ENCODE results near the gene TCHP.
"Not testable (repeated sequence)": the region's sequence is repeated elsewhere in the genome, so short reads cannot be mapped to it uniquely, and the experiment has no call there.

Gene TCHP

GRCh38 chr12:109879351-109880042 lies 20.6 kb upstream of the TCHP start:
- no peak for DNase-seq (ENCODE audit: low spot score)

- DNase-seq (ENCODE audit: low spot score): peak; percentile 90
Measured at GRCh38 chr12:109880043-109880931, 19.8 kb upstream of the TCHP start, which contains the start of gene GLTP. TSS of gene GLTP (minus strand) at chr12:109880541. CDS start at chr12:109880374, 167 bp downstream.

GRCh38 chr12:109880938-109881337 lies 19.1 kb upstream of the TCHP start:
- DNase-seq (ENCODE audit: low spot score): no peak

GRCh38 chr12:109881752-109882151 lies 18.3 kb upstream of the TCHP start:
- DNase-seq (ENCODE audit: low spot score): no peak

- no peak for DNase-seq (ENCODE audit: low spot score)
Measured at GRCh38 chr12:109883461-109883860, 16.6 kb upstream of the TCHP start.

GRCh38 chr12:109885616-109886015 lies 14.5 kb upstream of the TCHP start:
- no peak for DNase-seq (ENCODE audit: low spot score)

- DNase-seq (ENCODE audit: low spot score): no peak
Measured at GRCh38 chr12:109888179-109889020, 11.7 kb upstream of the TCHP start.

GRCh38 chr12:109890620-109891170 lies 9.4 kb upstream of the TCHP start:
- no peak for DNase-seq (ENCODE audit: low spot score)

GRCh38 chr12:109891731-109892130 lies 8.3 kb upstream of the TCHP start:
- DNase-seq (ENCODE audit: low spot score): not testable (repeated sequence)

GRCh38 chr12:109892165-109892715 lies 7.8 kb upstream of the TCHP start:
- no peak for DNase-seq (ENCODE audit: low spot score)

GRCh38 chr12:109892748-109893147 lies 7.3 kb upstream of the TCHP start:
- DNase-seq (ENCODE audit: low spot score): no peak

GRCh38 chr12:109893261-109893995 lies 6.6 kb upstream of the TCHP start:
- no peak for DNase-seq (ENCODE audit: low spot score)

- no peak for DNase-seq (ENCODE audit: low spot score)
Measured at GRCh38 chr12:109894939-109895338, 5.1 kb upstream of the TCHP start.

- DNase-seq (ENCODE audit: low spot score): no peak
Measured at GRCh38 chr12:109896188-109896587, 3.9 kb upstream of the TCHP start.

GRCh38 chr12:109897029-109897428 lies 3.0 kb upstream of the TCHP start:
- no peak for DNase-seq (ENCODE audit: low spot score)

- not testable (repeated sequence) for DNase-seq (ENCODE audit: low spot score)
Measured at GRCh38 chr12:109899345-109899744, 729 bp upstream of the TCHP start.

GRCh38 chr12:109900752-109901580 lies 892 bp downstream of the TCHP start:
- DNase-seq (ENCODE audit: low spot score): no peak

- no peak for DNase-seq (ENCODE audit: low spot score)
Measured at GRCh38 chr12:109902891-109903418, 2.9 kb downstream of the TCHP start.

- DNase-seq (ENCODE audit: low spot score): no peak
Measured at GRCh38 chr12:109905301-109905700, 5.2 kb downstream of the TCHP start.

Data from left forelimb (tissue), 1 donor.